C4-2B (cell line): ENCODE data around the gene GP1BA.

Experiments used
- H3K27ac ChIP-seq: fragments of 450-650 bp; 2 replicates; pipeline ENCODE4 v1.5.1; 2017
- ZFX ChIP-seq: fragments of 450-650 bp; IDR thresholded peaks from 2 replicates; pipeline ENCODE4 v1.6.1; 2017
- TF ChIP-seq, protein P1 (sequence below): fragments of 450-650 bp; conservative IDR thresholded peaks from 2 replicates; pipeline ENCODE4 v1.5.1; 2017; ENCODE audit warnings: mild to moderate bottlenecking

The GP1BA gene

GRCh38 chr17:4893721-4894560, 38.1 kb upstream of the GP1BA start:
- no peak for TF ChIP-seq ZFX
- TF ChIP-seq, protein P1, sequence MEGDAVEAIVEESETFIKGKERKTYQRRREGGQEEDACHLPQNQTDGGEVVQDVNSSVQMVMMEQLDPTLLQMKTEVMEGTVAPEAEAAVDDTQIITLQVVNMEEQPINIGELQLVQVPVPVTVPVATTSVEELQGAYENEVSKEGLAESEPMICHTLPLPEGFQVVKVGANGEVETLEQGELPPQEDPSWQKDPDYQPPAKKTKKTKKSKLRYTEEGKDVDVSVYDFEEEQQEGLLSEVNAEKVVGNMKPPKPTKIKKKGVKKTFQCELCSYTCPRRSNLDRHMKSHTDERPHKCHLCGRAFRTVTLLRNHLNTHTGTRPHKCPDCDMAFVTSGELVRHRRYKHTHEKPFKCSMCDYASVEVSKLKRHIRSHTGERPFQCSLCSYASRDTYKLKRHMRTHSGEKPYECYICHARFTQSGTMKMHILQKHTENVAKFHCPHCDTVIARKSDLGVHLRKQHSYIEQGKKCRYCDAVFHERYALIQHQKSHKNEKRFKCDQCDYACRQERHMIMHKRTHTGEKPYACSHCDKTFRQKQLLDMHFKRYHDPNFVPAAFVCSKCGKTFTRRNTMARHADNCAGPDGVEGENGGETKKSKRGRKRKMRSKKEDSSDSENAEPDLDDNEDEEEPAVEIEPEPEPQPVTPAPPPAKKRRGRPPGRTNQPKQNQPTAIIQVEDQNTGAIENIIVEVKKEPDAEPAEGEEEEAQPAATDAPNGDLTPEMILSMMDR: no peak
- no peak overlapping the region for H3K27ac ChIP-seq

DNA sequence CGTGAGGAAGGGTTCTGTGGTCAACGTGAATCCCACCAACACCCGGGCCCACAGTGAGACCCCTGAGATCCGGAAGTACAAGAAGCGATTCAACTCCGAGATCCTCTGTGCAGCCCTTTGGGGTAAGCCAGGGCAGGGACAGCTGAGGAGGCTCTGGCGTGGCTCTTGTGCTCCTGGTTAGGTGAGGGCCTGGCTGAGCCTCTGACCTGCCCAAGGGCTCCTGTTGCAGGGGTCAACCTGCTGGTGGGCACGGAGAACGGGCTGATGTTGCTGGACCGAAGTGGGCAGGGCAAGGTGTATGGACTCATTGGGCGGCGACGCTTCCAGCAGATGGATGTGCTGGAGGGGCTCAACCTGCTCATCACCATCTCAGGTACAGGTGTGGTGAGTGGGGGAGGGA, 37.0 kb upstream of the GP1BA start:
- no peak overlapping the region for H3K27ac ChIP-seq
- TF ChIP-seq ZFX: no peak
- TF ChIP-seq, protein P1: no peak

DNA sequence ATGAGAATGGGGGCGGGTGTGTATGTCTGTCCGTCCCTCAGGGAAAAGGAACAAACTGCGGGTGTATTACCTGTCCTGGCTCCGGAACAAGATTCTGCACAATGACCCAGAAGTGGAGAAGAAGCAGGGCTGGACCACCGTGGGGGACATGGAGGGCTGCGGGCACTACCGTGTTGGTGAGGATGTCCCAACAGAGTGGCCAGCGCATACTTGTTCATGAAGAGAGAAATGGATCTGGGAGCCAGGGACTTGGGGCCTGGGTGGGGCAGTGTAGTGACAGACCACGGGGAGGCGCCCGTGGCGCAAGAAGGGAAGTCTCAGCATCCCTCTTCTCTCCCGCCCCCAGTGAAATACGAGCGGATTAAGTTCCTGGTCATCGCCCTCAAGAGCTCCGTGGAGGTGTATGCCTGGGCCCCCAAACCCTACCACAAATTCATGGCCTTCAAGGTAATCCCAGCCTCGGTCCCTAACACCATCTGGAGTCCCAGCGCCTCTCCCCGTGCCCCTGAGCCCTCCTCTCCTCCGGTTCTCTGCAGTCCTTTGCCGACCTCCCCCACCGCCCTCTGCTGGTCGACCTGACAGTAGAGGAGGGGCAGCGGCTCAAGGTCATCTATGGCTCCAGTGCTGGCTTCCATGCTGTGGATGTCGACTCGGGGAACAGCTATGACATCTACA, 36.3 kb upstream of the GP1BA start:
- TF ChIP-seq, protein P1: no peak
- TF ChIP-seq ZFX: no peak
- no peak overlapping the region for H3K27ac ChIP-seq

GRCh38 chr17:4896332-4897197, 35.5 kb upstream of the GP1BA start:
- TF ChIP-seq, protein P1: no peak
- TF ChIP-seq ZFX: no peak
- no peak overlapping the region for H3K27ac ChIP-seq

- TF ChIP-seq, protein P1: no peak
- TF ChIP-seq ZFX: no peak
- no peak overlapping the region for H3K27ac ChIP-seq
These were observed 34.8 kb upstream of the GP1BA start for GRCh38 chr17:4897198-4897687.

DNA sequence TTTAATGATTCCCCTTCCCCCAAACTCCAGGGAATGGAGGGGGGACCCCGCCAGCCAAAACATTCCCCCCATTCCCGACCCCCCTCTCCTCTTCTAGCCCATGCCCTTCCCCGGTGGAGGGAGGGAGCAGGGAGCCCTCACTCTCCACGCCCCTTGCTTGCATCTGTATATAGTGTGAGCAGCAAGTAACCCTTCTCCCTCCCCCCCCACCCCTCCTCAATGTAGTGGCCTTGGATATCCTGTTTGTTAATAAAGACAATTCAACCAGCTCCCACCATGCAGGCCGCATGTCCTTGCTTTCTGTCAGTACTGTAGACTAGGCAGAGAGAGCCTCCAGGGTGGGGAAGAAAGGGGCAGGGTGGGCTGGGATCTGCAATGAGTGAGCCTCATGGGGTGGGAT, 34.3 kb upstream of the GP1BA start:
- 0 out of 2 replicates have a peak overlapping the region, but pooled peaks have one; percentile 3 for H3K27ac ChIP-seq
- no peak for TF ChIP-seq ZFX
- TF ChIP-seq, protein P1: no peak
